SK-N-SH treated with all-trans-retinoic acid at 6 μM for 48 hours (cell line): Measurements from ENCODE around the gene IQCM.

Experiments used
- CREB5 ChIP-seq: fragments of 250-450 bp; sonication (Bioruptor Pico); IDR thresholded peaks from 2 replicates; pipeline ENCODE4 v1.5.1; 2020; ENCODE audit warnings: low read depth, mild to moderate bottlenecking, moderate library complexity
- CSRNP3 ChIP-seq: fragments of 250-450 bp; sonication (Bioruptor Pico); IDR thresholded peaks from 2 replicates; pipeline ENCODE4 v1.5.1; 2021; ENCODE audit warnings: mild to moderate bottlenecking, moderate library complexity
- ISL1 ChIP-seq: fragments of 250-450 bp; sonication (Bioruptor Pico); IDR thresholded peaks from 2 replicates; pipeline ENCODE4 v2.1.2; 2022; ENCODE audit warnings: mild to moderate bottlenecking, moderate library complexity
- OSR1 ChIP-seq: fragments of 250-450 bp; sonication (Bioruptor Pico); IDR thresholded peaks from 2 replicates; pipeline ENCODE4 v1.8.0; 2022; ENCODE audit warnings: moderate library complexity, mild to moderate bottlenecking, inconsistent platforms
- PATZ1 ChIP-seq: fragments of 250-450 bp; sonication (Bioruptor Pico); IDR thresholded peaks from 2 replicates; pipeline ENCODE4 v1.8.0; 2020; ENCODE audit warnings: mild to moderate bottlenecking, moderate library complexity, borderline replicate concordance
- PPARA ChIP-seq: fragments of 250-450 bp; sonication (Bioruptor Pico); IDR thresholded peaks from 2 replicates; pipeline ENCODE4 v1.5.0; 2020; ENCODE audit warnings: mild to moderate bottlenecking, borderline replicate concordance
- RARB ChIP-seq: fragments of 250-450 bp; sonication (Bioruptor Pico); IDR thresholded peaks from 2 replicates; pipeline ENCODE4 v1.8.0; 2021; ENCODE audit warnings: mild to moderate bottlenecking, moderate library complexity
- TOX ChIP-seq: fragments of 250-450 bp; sonication (Bioruptor Pico); IDR thresholded peaks from 2 replicates; pipeline ENCODE4 v1.8.0; 2021; ENCODE audit warnings: mild to moderate bottlenecking, moderate library complexity, borderline replicate concordance
- ZFP3 ChIP-seq: fragments of 250-450 bp; sonication (Bioruptor Pico); IDR thresholded peaks from 2 replicates; pipeline ENCODE4 v1.5.0; 2020; ENCODE audit warnings: mild to moderate bottlenecking, moderate library complexity
- ZFP30 ChIP-seq: fragments of 450-650 bp; formaldehyde crosslinking; IDR thresholded peaks from 2 replicates; pipeline ENCODE4 v1.5.0; 2022; ENCODE audit warnings: mild to moderate bottlenecking, moderate library complexity
- ZNF70 ChIP-seq: fragments of 450-650 bp; formaldehyde crosslinking; IDR thresholded peaks from 2 replicates; pipeline ENCODE4 v1.5.0; 2020; ENCODE audit warnings: mild to moderate bottlenecking, moderate library complexity
- ZNF8 ChIP-seq: fragments of 450-650 bp; formaldehyde crosslinking; IDR thresholded peaks from 2 replicates; pipeline ENCODE4 v1.5.0; 2020; ENCODE audit warnings: mild to moderate bottlenecking, moderate library complexity

- TF ChIP-seq CSRNP3 (CRISPR knock-in tag) (no peak), CREB5 (CRISPR knock-in tag) (no peak), ZNF70 (CRISPR knock-in tag) (no peak), PATZ1 (CRISPR knock-in tag) (no peak), ZNF8 (CRISPR knock-in tag) (no peak), TOX (no peak), ZFP30 (CRISPR knock-in tag) (no peak), ZFP3 (no peak), OSR1 (CRISPR knock-in tag) (no peak), ISL1 (no peak), PPARA (CRISPR knock-in tag) (no peak), RARB (CRISPR knock-in tag) (no peak)
Measured at GRCh38 chr4:149595500-149595899, 220.1 kb downstream of the IQCM start.
